HG03196 (cell line): ENCODE data around the gene UBFD1.
"Not testable (repeated sequence)": the region's sequence is repeated elsewhere in the genome, so short reads cannot be mapped to it uniquely, and the experiment has no call there.

Source experiments
- ATAC-seq: cut with Tn5 transposase; IDR thresholded peaks from one replicate; pipeline ENCODE4 v1.9.1; 2021; ENCODE audit not compliant: unreplicated experiment

The UBFD1 gene

DNA sequence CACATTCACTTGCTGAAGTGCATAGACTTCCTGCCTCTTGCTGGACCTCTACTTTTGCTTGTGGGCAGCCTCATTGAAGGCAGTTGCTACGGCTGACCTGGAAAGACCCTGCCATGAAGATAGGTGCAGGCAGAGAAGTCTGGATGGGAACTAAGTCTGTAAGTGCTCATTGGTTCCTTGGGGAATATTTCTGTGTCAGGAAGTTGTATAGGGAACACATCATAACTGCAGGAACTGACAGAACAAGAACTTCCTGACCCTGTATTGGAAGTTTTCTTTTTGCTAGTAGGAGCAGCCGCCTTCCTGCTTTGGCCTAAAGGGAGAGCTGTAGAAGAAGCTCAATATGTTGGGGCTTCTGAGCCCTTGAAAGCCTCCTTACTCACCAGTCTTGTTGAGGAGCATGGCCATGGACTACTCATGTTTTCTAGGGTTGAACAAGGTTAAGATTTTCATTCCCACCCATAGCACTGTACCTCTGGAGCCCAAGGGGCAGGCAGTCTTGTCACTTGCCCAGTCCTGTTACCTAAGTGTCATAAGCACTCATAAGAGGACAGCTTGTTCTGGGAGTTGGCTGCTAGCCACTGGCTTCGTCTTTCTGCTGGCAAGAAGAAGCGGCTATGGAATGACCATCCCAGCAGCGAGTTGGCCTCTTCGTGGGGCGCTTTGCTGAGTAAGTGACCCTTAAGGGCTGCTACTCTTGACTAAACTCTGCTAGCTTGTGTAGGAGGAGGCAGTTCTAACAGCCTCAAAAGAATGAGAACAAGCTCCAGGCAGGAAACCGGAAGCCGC is 7.2 kb downstream of the UBFD1 start:
- ATAC-seq, result no peak

DNA sequence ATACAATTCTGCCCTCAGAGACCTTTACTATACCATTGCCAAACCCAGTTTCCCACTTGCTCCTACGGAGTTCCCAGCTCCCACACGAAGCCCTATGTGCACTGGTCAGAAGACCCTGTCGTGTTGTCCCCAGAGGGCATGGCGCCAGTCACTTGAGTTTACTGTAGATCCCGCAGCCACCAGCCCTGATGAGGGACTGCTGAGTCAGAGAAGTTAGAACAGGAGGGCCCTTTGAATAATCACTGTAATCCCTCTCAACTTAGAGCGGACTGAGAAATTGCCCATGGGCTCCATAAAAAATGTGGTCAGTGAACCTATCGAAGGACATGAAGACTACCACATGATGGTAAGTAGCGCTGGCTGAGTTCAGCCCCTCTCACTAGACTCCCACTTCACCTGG is 9.2 kb downstream of the UBFD1 start:
- no peak for ATAC-seq

DNA sequence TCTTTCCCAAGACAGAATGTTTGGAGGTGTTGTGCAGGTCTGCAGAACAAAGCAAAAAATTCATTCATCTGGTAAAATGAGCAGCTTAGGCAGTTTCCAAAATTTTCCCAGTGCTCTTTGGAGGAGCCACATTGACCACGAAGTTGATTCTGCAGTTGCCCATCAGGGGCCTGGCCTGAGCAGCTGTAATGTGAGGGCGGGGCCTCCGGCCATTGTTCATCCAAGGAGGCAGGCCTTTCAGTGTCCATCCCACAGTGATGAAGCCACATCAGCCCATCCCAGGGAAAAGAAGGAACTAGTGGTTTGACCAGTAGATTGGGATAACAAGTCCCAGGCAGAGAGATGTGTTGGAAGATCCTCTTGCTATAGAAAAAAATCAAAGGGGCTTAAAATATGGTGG is 10.1 kb downstream of the UBFD1 start:
- no peak for ATAC-seq

DNA sequence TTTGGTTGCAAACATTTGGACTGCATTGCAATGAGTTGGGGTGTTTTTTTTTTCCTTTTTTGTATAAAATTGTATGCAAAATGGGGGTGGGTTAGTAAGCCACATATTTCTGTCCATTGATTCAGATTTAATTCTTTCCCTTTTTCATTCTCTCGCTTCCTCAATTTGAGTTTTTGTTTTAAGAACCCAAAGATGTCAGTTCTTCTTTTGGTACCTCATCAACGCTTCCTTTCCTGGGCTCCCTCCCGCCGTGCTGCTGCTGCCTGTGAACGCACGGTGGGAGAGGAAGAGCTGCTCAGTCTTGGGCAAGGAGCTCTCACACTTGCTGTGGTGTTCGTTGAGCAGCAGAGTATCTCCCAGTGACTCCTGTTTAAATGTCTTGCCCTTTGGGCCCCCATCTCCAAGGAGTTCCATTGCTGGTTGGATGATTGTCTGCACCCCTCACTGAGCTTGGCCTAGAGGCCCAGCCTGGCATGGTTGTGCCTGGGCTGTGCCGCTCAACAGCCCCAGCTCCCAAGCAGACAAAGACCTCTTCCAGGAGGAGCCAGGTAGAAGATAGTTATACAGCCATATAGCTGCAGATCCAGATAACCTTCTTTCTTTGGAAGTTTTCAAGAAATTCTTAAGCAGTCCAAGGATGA is 13.6 kb downstream of the UBFD1 start:
- ATAC-seq, result no peak

DNA sequence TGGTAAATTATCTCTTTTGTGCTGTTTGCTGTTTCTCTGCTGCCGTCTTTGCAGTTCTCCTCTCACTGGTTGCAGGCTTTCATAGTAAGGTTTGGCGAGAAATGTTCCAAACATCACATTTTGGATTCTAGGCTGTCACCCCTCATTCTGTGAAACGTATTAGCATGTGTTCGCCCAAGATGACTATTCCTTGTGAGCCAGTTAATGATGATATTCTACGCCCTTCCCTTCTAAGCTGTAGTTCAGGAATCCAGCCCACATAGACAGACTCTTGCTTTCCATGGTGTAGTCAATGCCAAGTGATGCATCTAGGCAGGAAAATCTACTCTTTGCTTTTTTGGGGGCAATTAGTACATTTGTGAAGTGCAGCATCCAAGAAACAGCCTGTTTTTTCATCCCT is 14.4 kb downstream of the UBFD1 start:
- ATAC-seq, result no peak

DNA sequence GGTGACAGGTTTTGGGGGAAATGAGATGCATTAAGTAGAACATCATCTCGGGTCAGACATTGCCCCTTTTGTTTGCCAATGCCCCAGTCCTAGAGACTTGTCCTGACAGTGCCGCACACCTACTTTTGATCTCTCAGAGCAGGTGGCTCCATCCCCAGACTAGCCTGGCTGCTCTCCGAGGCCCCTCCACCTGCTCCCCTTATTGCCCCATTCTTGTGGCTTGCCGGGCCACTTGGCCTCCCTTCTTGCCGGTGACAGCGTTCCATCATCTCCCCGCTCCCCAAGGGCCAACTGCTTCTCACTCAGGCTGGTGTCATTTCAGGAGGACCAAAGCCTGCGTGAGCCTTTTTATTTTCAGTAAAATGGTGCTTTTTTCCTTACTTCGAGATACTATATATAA is 14.9 kb downstream of the UBFD1 start:
- no peak for ATAC-seq

DNA sequence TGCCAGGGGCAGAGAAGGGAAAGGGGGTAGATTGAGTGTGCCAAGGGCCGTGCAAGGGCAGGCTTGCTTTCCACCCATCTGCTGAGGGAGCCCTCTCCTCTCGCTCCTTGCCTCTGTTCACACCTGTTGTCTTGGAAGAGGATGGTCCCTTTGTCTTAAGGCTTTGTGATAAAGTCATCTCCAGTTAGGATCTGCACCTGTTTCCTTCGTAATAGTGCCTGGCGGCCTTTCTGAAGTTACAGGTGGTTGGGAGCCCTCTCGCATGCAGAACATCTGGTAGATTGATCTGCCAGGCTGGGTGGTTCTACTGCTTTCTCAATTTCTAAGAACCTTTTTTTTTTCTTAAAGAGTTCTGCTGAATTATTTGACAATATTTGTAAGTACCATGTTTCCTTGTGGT is 16.3 kb downstream of the UBFD1 start:
- no peak for ATAC-seq

DNA sequence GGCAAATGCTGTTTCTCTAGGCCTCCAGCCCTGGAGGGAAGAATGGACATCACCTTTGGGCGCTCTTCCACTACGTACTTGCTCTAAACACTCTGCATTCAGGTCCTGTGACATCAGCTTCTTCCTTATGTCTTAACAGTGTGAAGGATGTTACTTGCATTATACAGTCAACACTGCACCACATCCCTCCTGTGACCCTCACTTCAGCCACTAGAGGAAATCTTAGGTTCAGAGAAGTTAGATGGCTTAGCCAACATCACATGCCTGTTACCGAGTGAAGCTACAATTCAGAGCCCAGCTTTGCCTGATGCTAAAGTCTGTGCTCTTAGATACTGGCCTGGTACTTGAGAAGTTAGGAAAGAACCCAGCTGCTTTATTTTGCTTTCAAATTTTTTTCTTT is 18.3 kb downstream of the UBFD1 start:
- no peak for ATAC-seq

DNA sequence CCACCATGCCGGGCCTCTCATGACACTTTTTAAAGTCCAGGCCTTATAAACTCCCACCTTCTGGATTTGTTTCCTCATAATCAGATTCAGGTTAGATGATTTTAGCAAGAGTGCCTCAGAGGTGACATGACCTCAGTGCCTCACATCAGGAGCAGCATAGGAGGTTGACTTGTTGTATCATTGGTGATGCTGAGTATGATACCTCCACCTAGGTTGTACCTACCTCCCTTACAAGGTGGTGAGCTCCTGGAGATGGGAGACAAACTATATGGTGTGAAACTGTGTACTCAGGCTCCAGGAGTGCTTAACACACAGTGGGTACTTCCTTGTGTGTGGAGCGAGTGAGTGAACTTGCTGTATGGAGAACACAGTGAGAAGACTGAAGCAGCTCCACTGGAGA is 20.0 kb downstream of the UBFD1 start:
- no peak for ATAC-seq

DNA sequence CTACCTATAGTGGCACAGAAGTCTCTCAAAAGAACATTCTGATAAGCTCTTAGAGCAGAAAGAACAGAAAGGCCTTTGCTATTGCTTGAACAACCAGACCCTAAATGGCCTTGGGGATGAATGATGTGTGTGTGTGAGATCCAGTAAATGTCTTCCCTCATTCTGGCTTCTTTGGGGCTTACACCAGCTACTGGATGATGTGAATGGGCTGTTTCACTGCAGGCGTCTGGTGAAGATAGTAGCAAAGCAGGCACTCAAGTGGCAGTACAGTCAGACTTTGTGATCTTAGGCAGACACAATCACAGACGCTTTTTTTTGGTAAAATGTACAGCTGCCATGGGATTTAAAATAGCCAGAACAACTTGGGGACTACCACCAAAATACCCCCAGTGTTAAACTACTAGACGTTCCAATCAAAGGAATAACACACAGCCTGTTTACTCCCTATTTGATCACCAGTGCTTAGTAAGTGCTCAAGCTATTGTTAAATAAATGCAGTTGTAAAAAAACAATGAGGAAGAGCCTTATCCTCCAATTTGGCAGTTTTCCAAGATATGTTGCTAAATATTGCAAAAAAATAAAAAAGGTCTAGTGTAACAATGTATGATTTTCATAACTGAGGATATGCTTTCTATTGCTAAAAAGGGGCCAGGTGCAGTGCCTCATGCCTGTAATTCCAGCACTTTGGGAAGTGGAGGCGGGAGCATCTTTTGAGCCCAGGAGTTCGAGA is 20.7 kb downstream of the UBFD1 start:
- ATAC-seq, result no peak

DNA sequence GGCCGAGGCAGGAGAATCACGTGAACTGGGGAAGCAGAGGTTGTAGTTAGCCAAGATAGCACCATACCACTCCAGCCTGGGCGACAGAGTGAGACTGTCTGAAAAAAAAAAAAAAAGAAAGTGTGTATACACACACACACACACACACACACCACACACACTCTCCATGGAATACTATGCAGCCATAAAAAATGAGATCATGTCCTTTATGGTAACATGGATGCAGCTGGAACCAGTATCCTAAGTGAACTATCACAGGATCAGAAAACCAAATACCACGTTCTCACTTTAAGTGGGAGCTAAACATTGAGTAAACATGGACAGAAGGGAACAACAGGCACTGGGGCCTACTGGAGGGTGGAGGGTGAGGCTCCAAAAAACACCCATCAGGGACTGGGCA is 21.8 kb downstream of the UBFD1 start:
- ATAC-seq, result no peak

DNA sequence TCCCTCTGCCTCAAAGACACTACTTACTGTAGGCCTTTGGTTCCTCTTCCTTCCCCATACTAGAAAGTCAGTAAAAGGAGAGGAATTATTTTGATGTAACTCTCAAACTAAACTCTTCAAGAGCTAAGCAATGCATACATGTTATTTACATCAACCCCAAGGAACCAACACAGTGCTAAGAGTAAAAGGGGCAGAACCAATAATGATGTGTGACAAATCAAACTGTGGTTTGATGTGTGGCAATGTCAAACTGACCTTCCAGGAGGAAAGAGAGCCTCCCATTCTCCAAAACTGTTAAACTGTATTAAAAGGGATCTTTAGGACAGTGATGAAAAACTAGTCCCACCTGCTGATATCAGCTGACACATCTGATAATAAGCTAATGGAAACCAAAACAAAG is 22.9 kb downstream of the UBFD1 start:
- ATAC-seq, result no peak

DNA sequence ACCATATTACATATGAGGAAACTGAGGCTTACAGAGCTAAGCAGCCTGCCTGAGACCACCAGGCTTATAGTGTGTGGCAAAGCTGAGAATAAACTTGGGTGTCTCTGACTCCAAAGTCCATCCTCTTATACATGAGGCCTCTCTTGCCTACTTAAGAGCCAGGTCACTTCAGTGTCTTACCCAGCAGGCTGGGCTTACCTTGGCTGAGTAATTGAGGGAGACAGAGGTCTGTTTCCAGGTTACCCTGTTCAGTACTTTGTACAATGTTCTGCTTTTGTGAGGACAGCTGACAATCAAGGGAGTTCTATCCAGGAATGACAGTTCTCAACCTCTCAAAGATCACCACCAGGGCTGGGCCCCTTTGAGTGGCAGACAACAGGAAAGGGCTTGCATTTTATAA is 24.2 kb downstream of the UBFD1 start:
- ATAC-seq, result no peak

DNA sequence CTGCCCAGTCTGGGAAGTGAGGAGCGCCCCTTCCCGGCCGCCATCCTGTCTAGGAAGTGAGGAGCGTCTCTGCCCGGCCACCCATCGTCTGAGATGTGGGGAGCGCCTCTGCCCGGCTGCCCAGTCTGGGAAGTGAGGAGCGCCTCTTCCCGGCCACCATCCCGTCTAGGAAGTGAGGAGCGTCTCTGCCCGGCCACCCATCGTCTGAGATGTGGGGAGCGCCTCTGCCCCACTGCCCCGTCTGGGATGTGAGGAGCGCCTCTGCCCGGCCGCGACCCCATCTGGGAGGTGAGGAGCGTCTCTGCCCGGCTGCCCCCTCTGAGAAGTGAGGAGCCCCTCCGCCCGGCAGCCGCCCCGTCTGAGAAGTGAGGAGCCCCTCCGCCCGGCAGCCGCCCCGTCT is 25.7 kb downstream of the UBFD1 start:
- not testable (repeated sequence) for ATAC-seq

DNA sequence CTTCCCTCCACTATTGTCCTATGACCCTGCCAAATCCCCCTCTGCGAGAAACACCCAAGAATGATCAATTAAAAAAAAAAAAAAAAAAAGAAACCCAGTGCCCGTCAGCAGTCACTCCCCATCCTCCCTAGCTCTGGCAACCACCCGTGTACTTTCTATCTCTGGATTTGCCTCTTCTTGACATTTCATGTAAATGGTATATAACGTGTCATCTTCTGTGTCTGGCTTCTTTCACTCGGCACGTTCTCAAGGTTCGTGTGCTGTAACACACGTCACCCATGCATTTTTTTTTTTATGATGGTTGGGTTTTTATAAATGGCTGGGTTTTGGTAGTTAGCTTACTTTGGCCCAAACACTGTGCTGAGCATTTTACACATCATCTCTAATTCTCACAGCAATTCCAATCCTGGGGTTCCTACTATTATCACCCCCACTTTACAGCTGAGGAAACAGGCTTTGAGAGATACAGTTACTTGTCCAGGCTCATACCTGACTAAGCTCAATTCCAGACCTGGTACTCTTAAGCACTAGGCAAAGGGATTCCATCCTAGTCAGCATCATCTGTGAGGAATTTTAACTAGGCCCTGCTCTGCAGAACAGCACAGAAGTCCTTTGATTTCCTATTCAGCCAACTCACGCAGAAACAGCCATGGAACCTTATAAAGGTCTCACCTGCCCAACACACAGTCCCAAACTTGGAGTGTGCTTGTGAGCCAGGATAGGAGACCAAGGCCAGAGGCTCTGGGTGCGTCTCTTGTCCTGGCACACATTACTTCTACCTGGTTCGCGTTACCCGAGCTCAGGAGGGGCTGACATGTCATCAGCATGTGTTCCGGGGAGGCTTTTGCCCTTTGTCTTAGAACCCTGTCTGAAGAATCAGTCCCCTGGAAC is 26.9 kb downstream of the UBFD1 start:
- ATAC-seq, result no peak

DNA sequence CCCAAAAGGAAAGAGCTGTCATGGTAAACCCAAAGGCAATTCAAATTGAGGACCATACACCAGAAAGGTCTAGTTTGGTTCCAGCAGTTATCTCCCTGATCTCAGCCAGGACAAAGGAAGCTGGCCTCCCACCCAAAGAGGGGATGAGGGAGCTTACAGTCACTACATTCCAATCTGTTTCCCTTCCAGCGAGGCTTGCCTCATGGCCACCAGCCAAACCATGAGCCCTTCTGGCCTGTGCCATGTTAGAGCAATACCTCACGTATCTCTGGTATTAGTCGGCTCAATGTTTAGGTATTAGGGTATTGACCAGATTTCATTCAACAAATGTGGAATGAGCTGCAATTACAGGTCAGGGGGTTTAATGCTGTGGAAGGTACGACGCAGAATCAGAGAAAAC is 30.2 kb downstream of the UBFD1 start:
- no peak for ATAC-seq

DNA sequence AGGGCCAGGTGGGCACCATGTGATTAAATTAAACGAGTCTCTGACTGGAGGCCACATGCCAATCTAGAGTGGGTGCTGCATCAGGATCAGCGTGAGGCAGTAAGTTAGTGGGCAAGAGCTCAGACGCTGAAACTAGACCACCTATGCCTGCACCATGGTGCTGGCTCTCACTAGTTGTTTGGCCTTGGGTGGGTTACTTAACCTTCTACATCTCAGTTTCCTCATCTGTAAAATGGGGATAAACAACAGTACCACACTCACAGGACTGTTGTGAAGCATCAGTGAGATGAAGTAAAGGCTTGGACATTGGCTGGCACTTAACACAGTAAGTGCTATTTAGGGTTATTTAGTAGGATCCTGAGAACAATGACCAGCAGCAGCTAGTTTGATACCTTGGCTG is 32.7 kb downstream of the UBFD1 start:
- ATAC-seq, result no peak

DNA sequence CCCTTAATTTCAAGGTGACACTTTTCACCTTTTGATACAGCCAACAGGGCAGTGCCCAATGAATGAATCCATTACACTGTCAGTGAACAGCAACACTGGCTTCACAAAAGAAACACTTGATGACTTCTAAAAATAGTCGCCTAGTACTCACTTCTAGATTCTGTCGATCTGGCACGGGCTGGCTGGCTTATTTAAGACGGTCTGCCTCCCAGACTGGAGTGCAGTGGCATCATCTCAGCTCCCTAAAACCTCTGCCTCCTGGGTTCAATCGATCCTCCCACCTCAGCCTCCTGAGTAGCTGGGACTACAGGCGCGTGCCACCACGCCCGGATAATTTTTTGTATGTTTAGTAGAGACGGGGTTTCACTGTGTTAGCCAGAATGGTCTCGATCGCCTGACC is 36.7 kb downstream of the UBFD1 start:
- ATAC-seq, result no peak

DNA sequence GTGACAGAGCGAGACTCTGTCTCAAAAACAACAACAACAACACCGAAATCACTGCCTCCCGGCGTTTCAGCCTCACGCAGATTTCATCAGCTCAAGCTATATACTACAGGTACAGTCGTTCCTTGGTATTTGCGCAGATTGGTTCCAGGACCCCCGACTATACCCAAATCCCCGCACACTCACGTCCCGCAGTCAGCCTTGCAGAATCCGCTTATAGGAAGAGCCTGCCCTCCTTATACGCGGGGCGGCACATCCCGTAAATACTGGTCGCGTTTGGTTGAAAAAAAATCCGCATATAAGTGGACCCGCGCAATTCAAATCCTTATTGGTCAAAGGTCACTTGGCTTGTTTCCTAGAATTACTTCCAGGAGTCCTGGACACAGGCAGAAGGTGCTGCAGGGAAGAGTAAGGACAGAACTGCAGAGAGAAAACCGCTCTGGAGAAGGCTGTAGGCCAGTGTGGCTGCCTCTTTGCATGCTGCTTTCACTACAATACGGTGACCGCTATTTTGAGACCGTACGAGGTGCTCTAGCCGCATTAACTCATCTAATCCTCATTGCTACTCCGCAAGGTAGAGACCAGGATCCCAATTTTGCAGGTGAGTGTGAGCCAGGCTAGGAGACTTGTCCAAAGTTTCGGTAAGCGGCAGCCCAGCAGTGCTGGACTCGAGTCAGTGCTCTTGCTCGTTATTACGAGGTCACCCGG is 37.9 kb downstream of the UBFD1 start:
- ATAC-seq, result peak; percentile 10

DNA sequence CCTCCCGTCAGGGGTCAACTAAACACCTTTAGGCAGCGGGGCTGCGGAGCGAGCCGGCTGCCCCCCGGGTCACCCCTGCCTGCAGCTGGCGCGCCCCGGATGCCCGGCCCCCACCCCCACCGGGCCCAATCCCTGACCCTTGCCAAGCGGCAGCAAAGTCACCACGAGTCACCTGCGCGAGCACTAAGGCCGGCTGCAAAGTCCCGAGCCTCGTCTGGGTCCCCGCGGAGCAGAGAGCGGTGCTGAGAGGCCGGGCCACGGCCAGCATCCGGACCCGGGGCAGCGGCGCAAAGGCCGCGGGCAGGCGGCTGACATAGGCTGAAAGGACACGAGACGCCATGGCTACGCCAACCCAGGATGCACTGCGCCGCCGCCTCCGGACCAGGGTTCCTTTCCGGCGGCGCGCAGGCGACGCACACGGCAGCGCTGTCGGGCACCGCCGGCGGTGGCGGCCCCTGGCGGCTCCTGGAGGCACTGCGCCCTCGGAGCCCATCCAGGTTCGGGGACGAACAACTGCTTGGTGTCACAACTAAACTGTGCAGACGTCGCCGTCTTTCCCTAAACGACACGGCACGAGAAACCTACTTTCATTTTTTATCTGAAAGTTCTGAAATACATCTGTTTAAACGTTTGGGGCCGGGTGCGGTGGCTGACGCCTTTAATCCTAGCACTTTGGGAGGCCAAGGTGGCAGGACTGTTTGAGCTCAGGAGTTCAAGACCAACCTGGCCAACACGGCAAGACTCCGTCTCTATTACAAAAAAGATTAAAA is 38.6 kb downstream of the UBFD1 start, which contains the start of gene NDUFAB1:
NDUFAB1 (minus strand) TSS at position 366 of the 770 bp plus-strand sequence; CDS start at position 340, 26 bp downstream.
- peak; percentile 96 for ATAC-seq
